HG03575 (cell line): ENCODE data around the gene UBXN10.
"Not testable (repeated sequence)": the region's sequence is repeated elsewhere in the genome, so short reads cannot be mapped to it uniquely, and the experiment has no call there.

Experiments used
- ATAC-seq: cut with Tn5 transposase; IDR thresholded peaks from one replicate; pipeline ENCODE4 v1.9.1; 2021; ENCODE audit not compliant: unreplicated experiment, insufficient number of reproducible peaks, low FRiP score; ENCODE audit errors: extremely low read depth

Gene UBXN10

GRCh38 chr1:20195462-20195780, 9.5 kb downstream of the UBXN10 start:
- no peak for ATAC-seq

GRCh38 chr1:20197329-20197791, 11.5 kb downstream of the UBXN10 start:
- ATAC-seq = no peak

- ATAC-seq = no peak
Measured at GRCh38 chr1:20198296-20198695, 12.4 kb downstream of the UBXN10 start.

- no peak for ATAC-seq
Measured at GRCh38 chr1:20198918-20199317, 13.0 kb downstream of the UBXN10 start.

DNA sequence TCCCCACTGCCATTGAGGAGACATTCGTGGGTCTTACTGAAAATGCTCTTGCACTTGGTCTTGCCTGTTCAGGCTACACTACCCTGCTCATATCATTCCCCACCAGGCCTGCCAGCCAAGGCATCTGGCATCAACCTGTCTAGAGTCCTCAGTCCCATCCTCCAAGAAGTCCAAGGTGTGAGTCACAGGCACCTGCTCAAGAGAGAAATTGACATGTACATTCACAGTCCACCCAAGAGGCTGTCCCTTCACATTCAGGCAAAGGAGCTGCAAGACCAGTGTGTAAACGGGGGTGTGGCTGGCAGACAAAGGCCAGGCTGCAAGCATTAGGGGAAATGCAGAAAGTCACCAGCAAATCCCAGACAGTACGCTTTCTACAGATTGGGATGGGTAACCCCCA, 13.5 kb downstream of the UBXN10 start:
- ATAC-seq = no peak

- ATAC-seq = no peak
Measured at GRCh38 chr1:20199840-20200239, 13.9 kb downstream of the UBXN10 start.

DNA sequence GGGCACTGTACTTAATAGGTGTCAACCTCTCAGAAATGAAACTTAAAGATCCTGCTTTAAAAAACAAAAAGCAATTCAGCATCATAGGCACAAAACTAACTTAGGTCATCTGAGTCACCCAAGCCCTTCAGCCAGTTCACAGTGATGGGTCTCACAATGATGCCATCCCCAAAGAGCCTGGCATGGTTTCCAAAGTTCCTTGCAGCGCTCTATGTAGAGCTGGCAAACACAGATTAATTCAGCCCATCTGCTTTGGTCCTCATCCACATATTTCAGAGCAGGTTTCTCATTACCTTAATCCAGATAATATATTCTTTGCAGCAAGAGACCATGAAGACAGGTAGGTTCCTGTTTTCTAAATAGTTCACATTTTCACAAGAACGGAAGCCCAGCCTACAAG, 15.1 kb downstream of the UBXN10 start:
- no peak for ATAC-seq

GRCh38 chr1:20202166-20202565, 16.3 kb downstream of the UBXN10 start:
- ATAC-seq = no peak

GRCh38 chr1:20207546-20207945, 21.6 kb downstream of the UBXN10 start:
- ATAC-seq = no peak

DNA sequence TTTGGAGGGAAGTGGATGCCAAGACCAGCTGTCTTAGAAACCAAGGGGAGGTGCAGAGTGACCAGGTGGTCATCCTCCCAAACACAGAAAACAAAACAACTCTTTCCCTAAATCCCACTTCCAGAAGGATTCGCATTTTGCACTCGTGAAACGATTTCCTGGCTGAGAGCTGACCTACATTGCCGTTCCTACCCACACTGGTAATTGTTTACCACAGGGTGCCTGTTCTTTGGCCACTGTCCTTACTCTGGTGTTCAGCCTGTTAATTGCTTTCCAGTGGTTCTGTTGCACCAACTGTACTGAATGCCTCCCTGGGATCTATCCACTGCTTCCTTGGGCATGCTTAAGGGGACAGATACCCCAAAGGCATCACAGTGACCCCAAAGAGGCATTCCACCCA, 23.6 kb downstream of the UBXN10 start:
- ATAC-seq = no peak

- no peak for ATAC-seq
Measured at GRCh38 chr1:20210736-20211460, 25.0 kb downstream of the UBXN10 start.

- no peak for ATAC-seq
Measured at GRCh38 chr1:20211511-20211931, 25.6 kb downstream of the UBXN10 start.

- ATAC-seq = no peak
Measured at GRCh38 chr1:20212085-20212684, 26.3 kb downstream of the UBXN10 start.

DNA sequence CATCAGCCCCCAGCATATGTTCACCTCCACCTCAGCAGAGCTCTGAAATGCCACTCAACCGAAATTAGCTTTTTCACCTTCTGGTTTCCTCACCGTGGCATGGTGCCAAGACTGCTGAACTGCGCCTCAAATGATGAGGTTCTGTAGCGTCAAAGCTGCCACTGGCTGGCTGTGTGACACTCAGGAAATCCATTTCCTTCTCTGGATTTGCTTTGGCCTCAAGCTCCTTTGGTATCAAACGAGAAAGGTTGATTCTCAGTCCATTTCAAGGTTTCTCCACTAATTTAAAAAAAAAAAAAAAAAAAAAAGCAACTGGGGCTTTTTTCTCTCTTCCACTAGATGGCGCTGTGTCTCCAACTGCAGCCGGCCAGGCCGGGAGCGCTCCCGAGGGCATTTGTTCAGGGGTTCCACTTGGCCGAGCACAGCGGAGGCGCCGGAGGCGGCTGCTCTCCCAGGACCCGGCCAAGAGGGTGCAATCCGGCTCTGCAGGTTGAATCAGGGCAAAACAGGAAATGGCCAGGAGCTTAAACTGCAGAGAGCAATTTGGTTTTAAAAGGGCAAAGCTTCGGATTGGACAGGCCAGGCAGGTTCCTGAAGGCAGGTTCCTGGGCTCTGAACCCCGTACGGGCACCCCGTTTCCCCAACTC, 26.9 kb downstream of the UBXN10 start:
- ATAC-seq = no peak

DNA sequence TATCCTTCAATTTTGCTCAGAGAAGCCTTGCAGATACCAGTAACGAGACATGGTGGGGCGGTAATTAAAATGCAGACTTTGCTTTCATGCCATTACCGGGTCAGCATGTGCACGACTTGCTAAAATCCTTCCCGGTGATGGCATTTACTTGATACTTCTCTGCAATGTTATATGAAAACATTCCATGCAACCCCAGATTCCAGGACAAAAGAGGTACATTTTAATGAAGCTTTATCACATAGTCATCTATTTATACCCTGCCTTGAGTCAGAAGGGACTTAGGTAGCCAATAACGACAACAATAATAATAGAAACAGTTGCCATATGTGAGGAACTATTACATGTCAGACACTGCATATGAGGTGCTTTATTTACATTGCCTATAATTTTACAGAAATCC, 29.8 kb downstream of the UBXN10 start:
- no peak for ATAC-seq

- ATAC-seq = no peak
Measured at GRCh38 chr1:20216574-20216973, 30.7 kb downstream of the UBXN10 start.

GRCh38 chr1:20219053-20219452, 33.2 kb downstream of the UBXN10 start:
- not testable (repeated sequence) for ATAC-seq

DNA sequence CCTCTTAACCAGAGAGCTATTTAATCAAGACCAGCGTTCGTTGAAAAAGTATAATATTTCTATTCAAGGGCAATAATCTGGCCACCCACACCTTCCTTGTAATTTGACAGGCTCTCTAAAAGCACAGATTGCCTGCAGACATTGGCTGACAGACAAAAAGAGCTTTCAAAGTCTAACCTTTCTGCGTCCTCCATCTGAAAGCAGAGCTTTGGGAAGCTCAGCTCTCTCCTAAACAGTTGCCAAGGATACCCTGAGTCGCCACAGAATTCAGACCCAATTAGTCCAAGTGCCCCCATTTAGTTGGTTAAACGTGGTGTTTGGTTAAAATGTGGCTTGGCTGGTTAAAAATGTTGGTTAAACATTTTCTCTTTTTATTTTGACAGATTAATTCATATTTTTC, 34.1 kb downstream of the UBXN10 start:
- no peak for ATAC-seq

DNA sequence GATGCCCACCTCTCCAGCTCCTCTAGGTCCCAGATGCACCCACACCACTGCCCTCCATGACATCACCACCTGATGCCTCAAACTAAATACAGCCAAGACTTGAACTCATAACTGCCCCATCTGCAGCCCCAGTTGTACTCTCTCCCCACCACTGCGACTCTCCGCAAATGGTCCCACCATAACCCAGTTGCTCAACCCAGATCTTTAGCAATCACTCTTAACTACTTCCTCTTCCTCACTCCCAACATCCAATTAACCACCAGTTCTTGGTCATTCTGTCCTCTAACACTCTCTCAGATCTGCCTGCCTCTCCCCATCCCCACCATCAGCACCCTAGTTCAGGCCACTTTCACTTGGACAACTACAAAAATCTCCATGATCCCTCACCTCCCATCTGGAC, 37.2 kb downstream of the UBXN10 start:
- ATAC-seq = no peak
